Bronchial epithelial cell (primary cell): ENCODE results near the gene SDC4. TPM values are rescaled to one million over a fixed set of nuclear protein-coding genes. Genes with fewer than 3 reads are reported as not detected.

Experiments used
- DNase-seq: peaks from one replicate; pipeline ENCODE4 v3.0.0-alpha.2; 2010; ENCODE audit warnings: low read depth
- FAIRE-seq: peaks from 2 replicates; lab custom pipeline; 2011; peaks lifted over from hg19 to GRCh38; lab: Jason Lieb, UNC
- H3K27me3 ChIP-seq: 2 replicates; pipeline ENCODE4 v1.5.1; 2011; ENCODE audit warnings: low read length; ENCODE audit not compliant: control insufficient read depth, insufficient read depth
- H3K36me3 ChIP-seq: 2 replicates; pipeline ENCODE4 v1.5.1; 2011; ENCODE audit warnings: low read length; ENCODE audit not compliant: control insufficient read depth, insufficient read depth
- H3K4me3 ChIP-seq: 2 replicates; pipeline ENCODE4 v1.5.1; 2011; ENCODE audit warnings: mild to moderate bottlenecking, low read depth, low read length, control low read depth
- CTCF ChIP-seq: IDR thresholded peaks from 2 replicates; pipeline ENCODE4 v1.5.1; 2011; ENCODE audit warnings: mild to moderate bottlenecking, moderate library complexity, low read length, control low read depth, inconsistent platforms; ENCODE audit not compliant: insufficient read depth, severe bottlenecking
- total RNA-seq: library from RNA; depleted of rRNA; stranded (reverse); fragments of >200 nt; gene quantifications from 2 replicates; pipeline ENCODE4 v1.2.1, GENCODE V29; 2014

SDC4 gene
- total RNA-seq, 1 donor from 2014 or later, result 272 TPM

- no peak for FAIRE-seq
Measured at GRCh38 chr20:45275338-45275737, 72.9 kb downstream of the SDC4 start.

More at GRCh38 chr20:45275338-45275737, 72.9 kb downstream of the SDC4 start:
- no peak for DNase-seq
- Histone ChIP-seq H3K4me3 (no peak overlapping the region), H3K36me3 (no peaks in the 10 kb centered on the region), H3K27me3 (no peaks in the 10 kb centered on the region)
- TF ChIP-seq CTCF, result no peak

Other genes with a start within 250 kb of the SDC4 start
- 0.53 and 0.90 TPM in 2 replicates for gene KCNS1, start 247.3 kb downstream of the SDC4 start, total RNA-seq
- 0.79 and 4.1 TPM in 2 replicates for gene WFDC5, start 233.2 kb downstream of the SDC4 start, total RNA-seq
- not detected in 2 replicates for gene WFDC12, start 224.0 kb downstream of the SDC4 start, total RNA-seq
- gene PI3, start 173.5 kb downstream of the SDC4 start, total RNA-seq, result 15.5 and 110 TPM in 2 replicates
- gene SEMG1, start 141.4 kb downstream of the SDC4 start, total RNA-seq, result not detected in 2 replicates
- not detected in 2 replicates for gene SEMG2, start 127.1 kb downstream of the SDC4 start, total RNA-seq
- gene SLPI, start 93.9 kb downstream of the SDC4 start, total RNA-seq, result 854 and 2,253 TPM in 2 replicates
- gene RBPJL, start 41.6 kb downstream of the SDC4 start, total RNA-seq, result not detected in 2 replicates
- 0.13 and 0.26 TPM in 2 replicates for gene MATN4, start 40.1 kb downstream of the SDC4 start, total RNA-seq
- 12.0 and 17.9 TPM in 2 replicates for gene SYS1, start 14.7 kb upstream of the SDC4 start, total RNA-seq
- gene TP53TG5, start 29.9 kb upstream of the SDC4 start, total RNA-seq, result 0.13 TPM in 1 of 2 replicates, not detected in the other
- 12.9 and 18.2 TPM in 2 replicates for gene DBNDD2, start 59.9 kb upstream of the SDC4 start, total RNA-seq
- 14.7 and 20.1 TPM in 2 replicates for gene PIGT, start 67.7 kb upstream of the SDC4 start, total RNA-seq
- not detected in 2 replicates for gene WFDC2, start 121.3 kb upstream of the SDC4 start, total RNA-seq
- gene SPINT3, start 167.2 kb upstream of the SDC4 start, total RNA-seq, result not detected in 2 replicates
- gene WFDC6, start 191.1 kb upstream of the SDC4 start, total RNA-seq, result not detected in 2 replicates
- gene EPPIN, start 199.0 kb upstream of the SDC4 start, total RNA-seq, result not detected in 2 replicates
- not detected in 2 replicates for gene WFDC8, start 230.9 kb upstream of the SDC4 start, total RNA-seq